ENCODE results near the gene SNTG2.
"Not testable (repeated sequence)": the region's sequence is repeated elsewhere in the genome, so short reads cannot be mapped to it uniquely, and the experiment has no call there.

SNTG2 gene

GRCh38 chr2:1097101-1097500, 146.5 kb downstream of the SNTG2 start:
- DNase-seq (ENCODE audit: low read depth in 2 of 2), result no peak

GRCh38 chr2:1099418-1099817, 148.8 kb downstream of the SNTG2 start:
- no peak for DNase-seq (ENCODE audit: low read depth in 2 of 2)

GRCh38 chr2:1101011-1101782, 150.5 kb downstream of the SNTG2 start:
- no peak for DNase-seq (ENCODE audit: low read depth in 2 of 2)

DNA sequence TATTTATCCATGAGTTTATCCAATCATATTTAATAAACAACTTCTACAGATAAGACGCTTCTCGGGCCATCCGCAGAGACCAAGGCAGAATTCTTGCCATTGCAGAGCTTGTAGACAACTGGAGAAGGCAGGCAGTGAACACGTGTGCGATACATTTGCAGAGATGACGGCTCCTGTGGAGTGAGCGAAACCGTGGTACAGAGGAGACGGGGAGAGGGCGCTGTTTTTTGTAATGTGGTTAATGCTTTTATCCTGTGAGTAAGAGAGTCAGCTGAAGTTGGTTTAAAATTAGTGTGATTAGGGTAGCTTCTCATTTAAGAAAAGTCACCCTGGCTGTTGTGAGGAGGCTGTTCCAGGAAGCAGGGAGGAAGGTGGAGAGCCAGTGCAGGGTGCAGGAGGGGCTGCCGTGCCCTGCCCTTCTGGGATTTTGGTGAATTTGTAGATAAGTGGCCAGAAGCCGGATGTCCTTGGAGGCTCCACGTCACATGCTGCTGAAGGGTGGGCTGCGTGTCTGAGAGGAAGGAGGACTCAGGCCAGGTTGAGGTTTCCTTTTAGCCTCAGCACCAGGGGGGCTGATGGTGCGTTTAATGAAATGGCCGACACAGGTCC, 151.4 kb downstream of the SNTG2 start:
- no peak for DNase-seq (ENCODE audit: low read depth in 2 of 2)

- DNase-seq (ENCODE audit: low read depth in 2 of 2), result no peak
These were observed 153.7 kb downstream of the SNTG2 start for GRCh38 chr2:1104364-1104763.

DNA sequence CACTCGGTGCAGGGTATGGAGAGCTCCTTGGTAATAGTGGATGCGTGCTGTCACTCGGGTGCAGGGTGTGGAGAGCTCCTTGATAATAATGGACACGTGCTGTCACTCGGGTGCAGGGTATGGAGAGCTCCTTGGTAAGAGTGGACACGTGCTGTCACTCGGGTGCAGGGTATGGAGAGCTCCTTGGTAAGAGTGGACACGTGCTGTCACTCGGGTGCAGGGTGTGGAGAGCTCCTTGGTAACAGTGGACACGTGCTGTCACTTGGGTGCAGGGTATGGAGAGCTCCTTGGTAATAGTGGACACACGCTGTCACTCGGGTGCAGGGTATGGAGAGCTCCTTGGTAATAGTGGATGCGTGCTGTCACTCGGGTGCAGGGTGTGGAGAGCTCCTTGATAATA, 155.7 kb downstream of the SNTG2 start:
- not testable (repeated sequence) for DNase-seq (ENCODE audit: low read depth in 2 of 2)

GRCh38 chr2:1115843-1116539, 165.3 kb downstream of the SNTG2 start:
- DNase-seq (ENCODE audit: low read depth in 2 of 2), result no peak

DNA sequence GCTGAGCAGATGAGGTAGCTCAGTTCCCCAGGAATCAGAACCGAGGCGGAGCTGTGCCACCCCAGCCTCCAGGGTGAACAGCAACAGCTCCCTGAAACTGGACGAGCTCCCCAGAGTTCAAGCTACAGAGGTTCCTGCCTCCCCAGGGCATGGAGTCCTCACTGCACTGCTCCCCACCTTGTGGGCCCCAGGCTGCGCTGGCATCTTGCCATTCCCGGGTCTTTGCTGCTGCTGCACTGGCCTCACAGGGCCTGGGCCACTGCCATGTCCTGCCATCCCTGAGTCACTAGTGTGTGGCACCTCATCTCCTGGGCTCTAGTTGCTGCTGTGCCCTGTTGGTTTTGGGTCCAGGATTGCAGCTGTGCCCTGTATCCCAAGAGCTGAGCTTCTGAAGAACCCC, 166.9 kb downstream of the SNTG2 start:
- DNase-seq (ENCODE audit: low read depth in 2 of 2), result no peak

DNA sequence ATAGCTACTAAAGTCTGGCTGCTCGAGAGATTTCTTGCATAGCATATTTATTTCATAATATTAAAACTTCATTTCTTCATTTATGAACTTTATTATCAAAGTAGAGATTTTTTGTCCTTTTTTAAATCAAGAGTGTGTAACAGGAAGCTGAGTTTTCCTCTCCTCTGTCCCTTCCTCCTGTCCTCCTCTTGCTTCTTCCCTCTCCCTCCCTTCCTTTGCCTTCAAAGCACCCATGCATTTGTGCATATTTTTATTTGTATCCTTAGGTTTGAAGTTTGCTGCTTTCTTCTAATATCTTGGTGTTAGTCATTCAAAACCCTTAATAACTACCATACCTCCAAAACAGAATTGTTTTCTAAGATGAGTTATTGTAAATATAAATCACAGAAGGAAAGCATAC, 174.6 kb downstream of the SNTG2 start:
- DNase-seq (ENCODE audit: low read depth in 2 of 2), result no peak

- no peak for DNase-seq (ENCODE audit: low read depth in 2 of 2)
These were observed 175.2 kb downstream of the SNTG2 start for GRCh38 chr2:1125633-1126370.

DNA sequence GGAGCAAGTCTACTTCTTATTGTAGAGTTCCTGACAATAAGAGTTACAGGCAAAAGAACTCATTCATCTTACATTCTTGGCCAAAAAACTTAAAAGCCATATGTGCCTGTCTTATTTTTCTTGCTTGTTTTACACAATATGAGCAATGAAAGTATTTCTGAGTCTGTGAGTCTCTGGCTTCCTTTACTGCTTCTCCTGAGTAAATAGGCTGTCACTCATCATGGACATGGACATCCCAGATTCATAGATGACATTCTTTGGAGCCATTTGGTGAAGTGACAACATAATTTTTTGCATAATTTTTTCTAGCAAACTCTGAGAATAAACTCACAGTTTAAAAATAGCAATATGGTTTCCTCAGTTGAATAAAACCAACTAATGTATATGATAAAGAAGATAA, 179.3 kb downstream of the SNTG2 start:
- no peak for DNase-seq (ENCODE audit: low read depth in 2 of 2)

DNA sequence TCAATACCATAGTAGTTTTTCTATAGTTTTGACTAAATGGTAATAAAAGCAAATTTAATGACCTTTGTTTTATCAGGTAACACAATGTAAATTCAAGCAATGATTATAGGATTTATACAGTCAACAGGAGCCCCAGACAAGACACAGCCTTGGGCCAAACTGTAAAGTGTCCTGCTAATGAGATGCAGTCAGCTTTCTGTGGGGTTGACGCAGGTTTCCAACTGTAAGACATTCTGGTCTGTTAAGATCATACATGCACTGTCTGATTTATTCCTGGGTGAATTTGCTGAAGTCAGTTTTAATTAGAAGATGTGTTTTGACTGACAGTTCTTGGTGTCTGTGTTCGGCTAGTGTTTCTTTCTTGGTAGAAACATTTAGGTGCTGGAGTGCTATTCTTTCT, 180.3 kb downstream of the SNTG2 start:
- DNase-seq (ENCODE audit: low read depth in 2 of 2), result no peak

GRCh38 chr2:1132328-1132969, 181.8 kb downstream of the SNTG2 start:
- DNase-seq (ENCODE audit: low read depth in 2 of 2), result peak; percentile 39 to 43

DNA sequence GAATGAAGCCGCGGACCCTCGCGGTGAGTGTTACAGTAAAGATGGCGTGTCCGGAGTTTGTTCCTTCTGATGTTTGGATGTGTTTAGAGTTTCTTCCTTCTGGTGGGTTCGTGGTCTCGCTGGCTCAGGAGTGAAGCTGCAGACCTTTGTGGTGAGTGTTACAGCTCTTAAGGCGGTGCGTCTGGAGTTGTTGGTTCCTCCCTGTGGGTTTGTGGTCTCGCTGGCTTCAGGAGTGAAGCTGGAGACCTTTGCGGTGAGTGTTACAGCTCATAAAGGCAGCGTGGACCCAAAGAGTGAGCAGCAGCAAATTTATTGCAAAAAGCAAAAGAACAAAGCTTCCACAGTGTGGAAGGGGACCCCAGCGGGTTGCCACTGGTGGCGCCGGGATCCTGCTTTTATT, 183.2 kb downstream of the SNTG2 start:
- not testable (repeated sequence) for DNase-seq (ENCODE audit: low read depth in 2 of 2)

GRCh38 chr2:1134629-1135028, 184.0 kb downstream of the SNTG2 start:
- DNase-seq (ENCODE audit: low read depth in 2 of 2), result no peak

DNA sequence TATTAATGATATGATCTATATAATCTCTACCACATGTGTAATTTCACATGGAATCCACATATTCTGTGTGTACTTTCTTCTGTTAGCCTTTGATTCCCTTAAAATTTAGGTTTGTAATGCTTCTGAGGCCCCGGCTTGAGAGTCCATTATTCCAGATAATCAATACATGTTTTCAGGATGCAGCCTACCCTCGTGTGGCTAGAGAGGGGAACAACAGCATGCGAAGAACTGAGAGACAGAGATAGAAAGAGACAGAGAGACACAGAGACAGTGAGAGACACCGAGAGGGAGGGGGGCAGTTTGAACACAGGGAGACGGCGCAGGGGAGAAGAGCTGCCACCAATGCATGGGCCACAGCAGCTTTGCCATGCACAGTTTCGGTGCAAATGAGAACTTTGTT, 185.4 kb downstream of the SNTG2 start:
- no peak for DNase-seq (ENCODE audit: low read depth in 2 of 2)

- DNase-seq (ENCODE audit: low read depth in 2 of 2), result no peak
These were observed 186.2 kb downstream of the SNTG2 start for GRCh38 chr2:1136846-1137245.

GRCh38 chr2:1137264-1137663, 186.6 kb downstream of the SNTG2 start:
- no peak for DNase-seq (ENCODE audit: low read depth in 2 of 2)

- no peak for DNase-seq (ENCODE audit: low read depth in 2 of 2)
These were observed 187.3 kb downstream of the SNTG2 start for GRCh38 chr2:1137913-1138391.

DNA sequence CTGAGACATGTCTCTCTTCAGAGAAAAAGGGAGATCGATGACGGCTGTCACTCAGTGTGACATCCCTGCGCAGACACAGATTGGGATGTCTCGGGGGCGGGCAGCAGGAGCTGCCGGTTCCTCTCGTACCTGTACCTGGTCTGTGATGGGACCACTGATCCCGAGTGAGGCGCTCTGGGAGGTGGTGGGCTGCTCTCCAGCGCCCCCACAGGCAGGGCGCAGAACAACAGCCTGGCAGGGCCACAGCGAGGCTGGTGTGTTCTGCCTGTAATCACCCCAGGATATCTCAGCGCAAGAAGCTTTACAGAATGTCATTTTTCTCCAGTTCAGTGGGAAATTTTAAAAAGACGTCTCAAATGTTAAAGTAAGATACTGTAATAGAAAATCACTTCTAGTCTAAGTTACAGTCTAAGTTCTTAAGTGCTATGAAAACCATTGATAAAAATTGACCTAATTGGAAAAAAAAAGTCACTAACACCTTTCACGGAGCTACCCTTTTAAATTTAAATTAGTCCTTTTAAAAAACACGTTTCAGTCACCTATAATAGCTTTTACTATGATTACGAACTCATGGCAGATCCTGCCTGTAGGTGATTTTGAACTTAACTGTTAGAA, 189.8 kb downstream of the SNTG2 start:
- DNase-seq (ENCODE audit: low read depth in 2 of 2), result peak in 1 of 2 donors; percentile 35

GRCh38 chr2:1141079-1141478, 190.4 kb downstream of the SNTG2 start:
- DNase-seq (ENCODE audit: low read depth in 2 of 2), result no peak

All from stimulated activated CD4-positive, alpha-beta T cell treated with anti-CD3 and anti-CD28 coated beads, Interleukin-15, amount 100 ng/mL, for 48 hours (primary cell).